ENCODE measurements around the gene TMPRSS2.

GRCh38 chr21:41497788-41498187 lies 10.2 kb downstream of the TMPRSS2 start:
- TF ChIP-seq CTCF (IDR thresholded peaks at IDR 0.05) (no peak), POLR2A (IDR thresholded peaks at IDR 0.05) (no peak)

All from Peyer's patch (tissue), 4 donors.